ENCODE results near the gene TMEM123.
"Not testable (repeated sequence)": the region's sequence is repeated elsewhere in the genome, so short reads cannot be mapped to it uniquely, and the experiment has no call there.

TMEM123 gene

GRCh38 chr11:102451041-102451680 is 1.4 kb downstream of the TMEM123 start:
- DNase-seq (ENCODE audit: low read depth), result no peak
- H3K4me3 ChIP-seq (replicated peaks; ENCODE audit: low read depth, low read length), result peak overlapping the region; percentile 79
- TF ChIP-seq, protein P1, sequence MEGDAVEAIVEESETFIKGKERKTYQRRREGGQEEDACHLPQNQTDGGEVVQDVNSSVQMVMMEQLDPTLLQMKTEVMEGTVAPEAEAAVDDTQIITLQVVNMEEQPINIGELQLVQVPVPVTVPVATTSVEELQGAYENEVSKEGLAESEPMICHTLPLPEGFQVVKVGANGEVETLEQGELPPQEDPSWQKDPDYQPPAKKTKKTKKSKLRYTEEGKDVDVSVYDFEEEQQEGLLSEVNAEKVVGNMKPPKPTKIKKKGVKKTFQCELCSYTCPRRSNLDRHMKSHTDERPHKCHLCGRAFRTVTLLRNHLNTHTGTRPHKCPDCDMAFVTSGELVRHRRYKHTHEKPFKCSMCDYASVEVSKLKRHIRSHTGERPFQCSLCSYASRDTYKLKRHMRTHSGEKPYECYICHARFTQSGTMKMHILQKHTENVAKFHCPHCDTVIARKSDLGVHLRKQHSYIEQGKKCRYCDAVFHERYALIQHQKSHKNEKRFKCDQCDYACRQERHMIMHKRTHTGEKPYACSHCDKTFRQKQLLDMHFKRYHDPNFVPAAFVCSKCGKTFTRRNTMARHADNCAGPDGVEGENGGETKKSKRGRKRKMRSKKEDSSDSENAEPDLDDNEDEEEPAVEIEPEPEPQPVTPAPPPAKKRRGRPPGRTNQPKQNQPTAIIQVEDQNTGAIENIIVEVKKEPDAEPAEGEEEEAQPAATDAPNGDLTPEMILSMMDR (IDR thresholded peaks at IDR 0.05; ENCODE audit: low read length, missing control alignments), result no peak

GRCh38 chr11:102449651-102450570 is 2.7 kb downstream of the TMEM123 start:
- TF ChIP-seq, protein P1 (IDR thresholded peaks at IDR 0.05; ENCODE audit: low read length, missing control alignments), result no peak
- DNase-seq (ENCODE audit: low read depth), result peak; percentile 33
- no peak overlapping the region for H3K4me3 ChIP-seq (replicated peaks; ENCODE audit: low read depth, low read length)

DNA sequence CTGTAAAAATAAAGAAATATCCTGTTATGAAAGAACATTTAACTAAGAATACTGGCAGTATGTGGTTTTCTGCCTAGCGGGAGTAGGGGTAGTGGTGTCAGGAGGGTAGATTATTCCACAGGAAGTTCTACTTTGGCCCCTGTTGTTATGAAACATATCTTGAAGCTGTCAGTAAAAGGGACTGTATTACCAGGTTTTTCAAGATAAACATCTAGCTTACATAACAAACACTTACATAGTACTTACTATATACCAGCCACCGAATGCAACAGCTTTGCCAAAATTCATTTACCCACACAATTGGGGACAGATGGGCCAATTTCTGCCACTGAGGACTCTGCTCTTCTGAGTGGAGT is 3.7 kb downstream of the TMEM123 start:
- TF ChIP-seq, protein P1 (IDR thresholded peaks at IDR 0.05; ENCODE audit: low read length, missing control alignments), result no peak
- H3K4me3 ChIP-seq (replicated peaks; ENCODE audit: low read depth, low read length), result no peak overlapping the region
- DNase-seq (ENCODE audit: low read depth), result no peak

GRCh38 chr11:102447941-102448868 is 4.4 kb downstream of the TMEM123 start:
- no peak overlapping the region for H3K4me3 ChIP-seq (replicated peaks; ENCODE audit: low read depth, low read length)
- DNase-seq (ENCODE audit: low read depth), result no peak
- TF ChIP-seq, protein P1 (IDR thresholded peaks at IDR 0.05; ENCODE audit: low read length, missing control alignments), result no peak

GRCh38 chr11:102447193-102447592 is 5.4 kb downstream of the TMEM123 start:
- DNase-seq (ENCODE audit: low read depth), result no peak
- H3K4me3 ChIP-seq (replicated peaks; ENCODE audit: low read depth, low read length), result no peak overlapping the region
- TF ChIP-seq, protein P1 (IDR thresholded peaks at IDR 0.05; ENCODE audit: low read length, missing control alignments), result no peak

- TF ChIP-seq, protein P1 (IDR thresholded peaks at IDR 0.05; ENCODE audit: low read length, missing control alignments), result no peak
- peak; percentile 78 for DNase-seq (ENCODE audit: low read depth)
- no peak overlapping the region for H3K4me3 ChIP-seq (replicated peaks; ENCODE audit: low read depth, low read length)
These were observed 6.0 kb downstream of the TMEM123 start for GRCh38 chr11:102446606-102447005.

GRCh38 chr11:102444693-102445092 is 7.9 kb downstream of the TMEM123 start:
- DNase-seq (ENCODE audit: low read depth); H3K4me3 ChIP-seq (replicated peaks; ENCODE audit: low read depth, low read length): not testable (repeated sequence)

- not testable (repeated sequence) for H3K4me3 ChIP-seq (replicated peaks; ENCODE audit: low read depth, low read length); DNase-seq (ENCODE audit: low read depth)
These were observed 8.4 kb downstream of the TMEM123 start for GRCh38 chr11:102444142-102444541.

DNA sequence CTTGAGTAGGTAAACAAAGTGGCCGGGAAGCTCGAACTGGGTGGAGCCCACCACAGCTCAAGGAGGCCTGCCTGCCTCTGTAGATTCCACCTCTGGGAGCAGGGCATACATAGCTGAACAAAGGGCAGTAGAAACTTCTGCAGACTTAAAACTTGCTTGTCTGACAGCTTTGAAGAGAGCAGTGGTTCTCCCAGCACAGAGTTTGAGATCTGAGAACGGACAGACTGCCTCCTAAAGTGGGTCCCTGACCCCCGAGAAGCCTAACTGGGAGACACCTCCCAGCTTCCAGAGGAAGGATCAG is 13.6 kb downstream of the TMEM123 start:
- not testable (repeated sequence) for DNase-seq (ENCODE audit: low read depth); H3K4me3 ChIP-seq (replicated peaks; ENCODE audit: low read depth, low read length)

All from fibroblast of pulmonary artery (primary cell).